HS-27A (cell line): ENCODE measurements around the gene LPCAT1.
"Not testable (repeated sequence)": the region's sequence is repeated elsewhere in the genome, so short reads cannot be mapped to it uniquely, and the experiment has no call there.

Source experiments
- DNase-seq: peaks from one replicate; pipeline ENCODE4 v3.0.0-alpha.2; 2012; ENCODE audit warnings: low read depth, missing footprints

The LPCAT1 gene

GRCh38 chr5:1508659-1509290 lies 15.0 kb downstream of the LPCAT1 start:
- DNase-seq = no peak

DNA sequence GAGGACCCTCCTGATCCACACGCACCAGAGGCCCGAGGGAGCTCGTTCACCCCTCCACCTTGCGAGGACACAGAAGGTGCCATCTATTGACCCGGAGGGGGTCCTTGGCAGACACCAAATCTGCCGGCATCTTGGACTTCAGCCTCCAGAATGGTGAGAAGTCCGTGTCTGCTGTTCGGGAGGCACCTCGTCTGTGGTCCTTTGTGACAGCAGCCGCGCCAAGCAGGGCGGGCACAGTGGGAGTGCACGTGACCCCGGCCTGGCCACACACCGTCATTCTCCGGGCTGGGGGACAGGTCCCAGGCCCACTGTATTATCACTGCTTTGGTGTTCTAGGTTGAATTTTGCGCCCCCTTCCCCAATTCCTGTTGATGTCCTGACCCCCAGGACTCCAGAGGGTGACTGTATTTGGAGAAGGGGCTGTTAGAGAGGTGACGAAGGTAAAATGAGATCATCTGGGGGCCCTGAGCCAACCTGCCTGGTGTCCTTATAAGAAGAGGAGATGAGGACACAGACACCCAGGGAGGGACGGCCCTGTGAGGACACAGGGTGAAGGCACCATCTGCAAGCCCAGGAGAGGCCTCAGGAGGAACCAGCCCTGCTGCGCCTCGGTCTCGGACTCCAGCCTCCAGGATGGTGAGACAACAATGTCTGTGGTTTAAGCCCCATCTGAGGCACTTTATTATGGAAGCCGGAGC lies 15.7 kb downstream of the LPCAT1 start:
- no peak for DNase-seq

DNA sequence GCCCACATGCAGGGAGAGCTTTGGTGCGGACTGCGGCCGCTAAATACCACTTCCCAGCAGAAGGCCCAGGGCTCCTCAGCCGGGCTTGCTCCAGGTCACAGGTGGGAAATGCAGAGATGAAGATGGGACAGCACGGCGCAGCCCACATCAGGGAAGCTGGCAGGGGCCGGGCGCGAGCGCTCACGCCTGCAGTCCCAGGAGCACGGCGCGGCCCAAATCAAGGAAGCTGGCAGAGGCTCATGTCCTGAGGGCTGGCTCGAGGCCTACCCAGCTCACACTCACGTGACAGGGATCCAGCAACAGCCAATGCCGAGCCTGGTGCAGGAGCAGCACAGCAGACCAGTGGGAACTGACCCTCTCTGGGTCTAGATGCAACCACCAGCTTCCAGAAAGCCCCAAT lies 16.3 kb downstream of the LPCAT1 start:
- DNase-seq = no peak

DNA sequence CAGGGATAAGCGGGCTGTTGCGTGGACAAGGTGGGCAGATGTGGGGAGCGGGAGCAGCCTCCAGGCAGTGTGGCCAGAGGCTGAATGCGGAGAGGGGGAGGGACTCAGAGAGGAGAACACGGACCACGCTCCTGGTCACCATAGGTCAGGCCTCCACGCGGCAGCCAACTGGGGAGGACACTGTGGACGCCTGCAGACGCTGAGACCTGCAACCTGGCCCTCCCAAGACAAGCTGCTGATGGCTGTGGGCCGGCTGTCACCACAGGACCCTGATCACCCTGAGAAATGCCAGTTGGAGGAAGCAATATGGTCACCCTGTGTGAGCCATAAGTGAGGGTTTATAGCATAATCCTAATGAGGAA lies 16.8 kb downstream of the LPCAT1 start:
- no peak for DNase-seq

- DNase-seq = no peak
Observed at GRCh38 chr5:1506242-1507013, 17.3 kb downstream of the LPCAT1 start.

GRCh38 chr5:1505506-1506241 lies 18.1 kb downstream of the LPCAT1 start:
- DNase-seq = no peak

- not testable (repeated sequence) for DNase-seq
Observed at GRCh38 chr5:1505089-1505488, 18.7 kb downstream of the LPCAT1 start.

DNA sequence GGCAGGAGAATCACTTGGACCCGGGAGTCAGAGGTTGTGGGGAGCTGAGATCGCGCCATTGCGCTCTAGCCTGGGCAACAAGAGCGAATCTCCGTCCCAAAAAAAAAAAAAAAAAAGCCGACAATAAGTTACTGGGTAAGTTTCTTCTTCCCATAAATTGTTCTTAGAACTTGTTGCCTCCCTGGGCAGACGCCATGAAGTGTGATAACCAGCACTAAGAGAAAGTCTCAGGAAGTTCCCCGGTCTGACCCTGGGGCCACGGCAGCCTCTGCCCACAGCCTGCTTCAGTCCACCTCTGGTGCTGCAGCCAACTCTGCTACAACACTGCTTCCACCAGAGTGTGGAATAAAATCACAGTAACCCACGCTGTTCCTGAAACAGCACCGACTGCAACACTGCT lies 19.1 kb downstream of the LPCAT1 start:
- no peak for DNase-seq

- DNase-seq = no peak
Observed at GRCh38 chr5:1504069-1504595, 19.6 kb downstream of the LPCAT1 start.

GRCh38 chr5:1503241-1504068 lies 20.3 kb downstream of the LPCAT1 start:
- no peak for DNase-seq

GRCh38 chr5:1502737-1503120 lies 21.0 kb downstream of the LPCAT1 start:
- no peak for DNase-seq

DNA sequence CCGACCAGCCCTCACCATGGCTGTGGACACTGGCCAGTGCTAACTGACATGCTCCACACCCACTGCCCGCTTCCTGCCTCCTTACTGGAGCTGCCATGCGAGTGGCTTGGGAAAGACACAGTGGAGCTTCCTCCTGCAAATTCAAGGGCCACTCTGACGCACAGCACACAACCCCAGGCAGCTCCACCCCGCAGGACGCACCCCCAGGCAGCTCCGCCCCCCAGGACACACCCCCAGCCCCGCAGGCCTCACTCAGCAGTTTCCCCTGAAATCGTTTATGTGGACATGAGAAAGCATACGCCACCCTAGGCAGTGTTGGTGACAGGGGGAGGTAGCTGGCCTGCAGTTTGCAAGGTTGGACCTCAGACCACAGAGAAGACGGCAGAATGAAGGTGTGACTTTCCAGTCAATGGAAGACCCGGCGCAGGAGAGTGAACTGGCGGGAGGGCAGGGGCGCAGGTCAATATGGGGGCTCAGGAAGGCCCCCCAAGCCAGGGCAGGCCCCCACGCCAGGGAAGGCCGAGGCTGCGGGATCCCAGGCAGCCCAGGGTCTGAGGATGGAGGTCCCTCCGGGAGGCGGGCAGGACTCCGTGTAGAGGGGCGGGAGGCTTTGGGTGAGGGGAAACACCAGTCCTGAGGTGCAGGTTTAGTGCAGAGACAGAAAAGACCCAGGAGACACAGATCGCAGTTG lies 21.6 kb downstream of the LPCAT1 start:
- no peak for DNase-seq

- no peak for DNase-seq
Observed at GRCh38 chr5:1501372-1502045, 22.3 kb downstream of the LPCAT1 start.

GRCh38 chr5:1500411-1501091 lies 23.2 kb downstream of the LPCAT1 start:
- DNase-seq = no peak

- no peak for DNase-seq
Observed at GRCh38 chr5:1499851-1500250, 23.9 kb downstream of the LPCAT1 start.

- DNase-seq = no peak
Observed at GRCh38 chr5:1498623-1499416, 24.9 kb downstream of the LPCAT1 start.

- DNase-seq = no peak
Observed at GRCh38 chr5:1497795-1498622, 25.8 kb downstream of the LPCAT1 start.

- DNase-seq = no peak
Observed at GRCh38 chr5:1497242-1497777, 26.4 kb downstream of the LPCAT1 start.
